C4-2B (cell line): ENCODE data around the gene FYCO1.

Experiments used
- H3K27ac ChIP-seq: fragments of 450-650 bp; 2 replicates; pipeline ENCODE4 v1.5.1; 2017
- CTCF ChIP-seq: fragments of 450-650 bp; conservative IDR thresholded peaks from 2 replicates; pipeline ENCODE4 v1.5.1; 2017; ENCODE audit warnings: mild to moderate bottlenecking
- ZFX ChIP-seq: fragments of 450-650 bp; IDR thresholded peaks from 2 replicates; pipeline ENCODE4 v1.6.1; 2017

FYCO1 gene

GRCh38 chr3:45895686-45896468 lies 99.7 kb downstream of the FYCO1 start:
- no peak for TF ChIP-seq ZFX
- no peak for TF ChIP-seq CTCF
- H3K27ac ChIP-seq, result no peak overlapping the region

GRCh38 chr3:45894015-45894414 lies 101.6 kb downstream of the FYCO1 start:
- no peak overlapping the region for H3K27ac ChIP-seq

GRCh38 chr3:45892161-45892560 lies 103.5 kb downstream of the FYCO1 start:
- H3K27ac ChIP-seq, result no peak overlapping the region
- TF ChIP-seq ZFX, result no peak
- TF ChIP-seq CTCF, result no peak

More at GRCh38 chr3:45894015-45894414, 101.6 kb downstream of the FYCO1 start:
- TF ChIP-seq CTCF (no peak), ZFX (no peak)

GRCh38 chr3:45890405-45890804 lies 105.2 kb downstream of the FYCO1 start:
- TF ChIP-seq ZFX (no peak), CTCF (no peak)

GRCh38 chr3:45889337-45889736 lies 106.3 kb downstream of the FYCO1 start:
- H3K27ac ChIP-seq, result no peak overlapping the region
- no peak for TF ChIP-seq CTCF
- no peak for TF ChIP-seq ZFX

More at GRCh38 chr3:45890405-45890804, 105.2 kb downstream of the FYCO1 start:
- no peak overlapping the region for H3K27ac ChIP-seq

GRCh38 chr3:45887759-45888511 lies 107.7 kb downstream of the FYCO1 start:
- TF ChIP-seq CTCF, result no peak
- no peak for TF ChIP-seq ZFX
- H3K27ac ChIP-seq, result no peak overlapping the region

GRCh38 chr3:45887285-45887684 lies 108.3 kb downstream of the FYCO1 start:
- H3K27ac ChIP-seq, result no peak overlapping the region
- TF ChIP-seq CTCF (no peak), ZFX (no peak)
